Natural killer cell (primary cell): ENCODE results near the gene ALB. TPM values are rescaled to one million over a fixed set of nuclear protein-coding genes. Genes with fewer than 3 reads are reported as not detected.

Source experiments
- ATAC-seq, 3 donors: fragments of 150-1000 bp in 2 of 3; fragments of 200-7000 bp in 1 of 3; cut with Tn5 transposase; 1 replicate in 1 of 3; 2 replicates in 2 of 3; pipeline ENCODE4 v1.10.0; 2021; ENCODE audit warnings: mild to moderate bottlenecking in 2 of 3, moderate library complexity in 2 of 3
- DNase-seq, 2 donors: peaks; one replicate each; pipeline versions ENCODE4 v3.0.0 to v3.0.0-alpha.2; 2013 to 2021; ENCODE audit warnings: mixed read lengths in 1 of 2
- H3K27ac ChIP-seq: one replicate; pipeline ENCODE4 v1.5.1; 2013; ENCODE audit warnings: mild to moderate bottlenecking, low read length
- H3K27me3 ChIP-seq: one replicate; pipeline ENCODE4 v1.6.1; 2013; ENCODE audit warnings: low read length; ENCODE audit not compliant: control insufficient read depth, insufficient read depth
- H3K36me3 ChIP-seq: one replicate; pipeline ENCODE4 v1.6.1; 2013; ENCODE audit warnings: low read length; ENCODE audit not compliant: control insufficient read depth, insufficient read depth
- H3K4me1 ChIP-seq: one replicate; pipeline ENCODE4 v1.6.1; 2013; ENCODE audit warnings: low read length; ENCODE audit not compliant: control insufficient read depth, insufficient read depth
- H3K4me3 ChIP-seq: one replicate; pipeline ENCODE4 v1.5.1; 2013; ENCODE audit warnings: low read length
- H3K9me3 ChIP-seq: one replicate; pipeline ENCODE4 v1.6.1; 2013; ENCODE audit warnings: low read length; ENCODE audit not compliant: control insufficient read depth, insufficient read depth
- H3K27ac Mint-ChIP-seq, 2 donors: one replicate each; pipeline ENCODE4 v1.8.0; 2022; ENCODE audit warnings: mild to moderate bottlenecking in 2 of 2, mixed read lengths in 2 of 2, moderate library complexity in 1 of 2
- H3K27me3 Mint-ChIP-seq, 2 donors: one replicate each; pipeline ENCODE4 v1.8.0; 2022; ENCODE audit warnings: low read depth in 2 of 2, mixed read lengths in 2 of 2
- H3K36me3 Mint-ChIP-seq: one replicate; pipeline ENCODE4 v1.8.0; 2022; ENCODE audit warnings: mixed read lengths
- H3K4me1 Mint-ChIP-seq, 2 donors: one replicate each; pipeline ENCODE4 v1.8.0; 2022; ENCODE audit warnings: mixed read lengths in 2 of 2
- H3K4me3 Mint-ChIP-seq: one replicate; pipeline ENCODE4 v1.8.0; 2022; ENCODE audit warnings: mild to moderate bottlenecking, moderate library complexity, mixed read lengths
- H3K9me3 Mint-ChIP-seq, 2 donors: one replicate each; pipeline ENCODE4 v1.8.0; 2022; ENCODE audit warnings: mixed read lengths in 2 of 2
- CTCF ChIP-seq: fragments of 200-600 bp; IDR thresholded peaks from one replicate; pipeline ENCODE4 v1.8.0; 2022; ENCODE audit warnings: antibody characterized with exemption
- WGBS: methylation state at CpG from one replicate; pipeline ENCODE4 v1.1.7; 2013; ENCODE audit warnings: missing lambda C conversion rate; ENCODE audit not compliant: insufficient coverage; 5-methylcytosine and 5-hydroxymethylcytosine counted together
- intact Hi-C: fragments of 100-400 bp; cut with micrococcal nuclease; formaldehyde crosslinking; loops from one replicate; pipeline ENCODE4 v1.14.2; 2022
- total RNA-seq, 4 donors: library from RNA; stranded (reverse); fragments of 120-200 nt in 1 of 4; gene quantifications; one replicate each; pipeline versions ENCODE4 v1.2.3 to v1.2.4, GENCODE V29; 2013 to 2022

The ALB gene
- total RNA-seq, 3 donors from 2014 or later (not counting 1 experiment from before 2014, with no cell fraction given): not detected

DNA sequence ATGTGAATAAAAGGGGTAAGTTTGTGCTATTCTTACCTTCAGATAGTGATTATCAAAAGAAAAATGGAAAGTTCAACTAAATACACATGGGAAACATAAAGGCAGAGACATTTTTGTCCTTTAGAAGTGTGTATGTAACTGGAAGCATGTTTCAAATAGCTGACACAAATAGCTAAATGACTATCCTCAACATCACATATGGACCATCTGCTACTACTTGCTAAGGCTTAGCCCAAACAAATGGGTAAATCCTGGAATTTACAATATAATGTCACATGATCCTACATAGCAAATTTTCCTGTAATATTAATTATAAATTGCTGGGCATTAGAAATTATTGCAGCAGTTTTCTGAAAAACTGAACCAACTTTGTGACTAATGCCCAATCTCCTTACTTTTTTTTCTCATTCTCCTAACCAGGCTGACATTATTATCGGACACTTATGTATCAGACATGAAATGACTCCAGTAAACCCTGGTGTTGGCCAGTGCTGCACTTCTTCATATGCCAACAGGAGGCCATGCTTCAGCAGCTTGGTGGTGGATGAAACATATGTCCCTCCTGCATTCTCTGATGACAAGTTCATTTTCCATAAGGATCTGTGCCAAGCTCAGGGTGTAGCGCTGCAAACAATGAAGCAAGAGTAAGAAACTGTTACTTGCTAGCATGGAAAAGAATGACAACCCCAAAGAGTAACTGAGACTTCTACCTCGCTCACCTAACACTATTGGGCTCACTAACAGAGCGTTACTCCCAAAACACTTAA is 48.1 kb downstream of the ALB start:
- peaks cover 3 to 5% of the 10 kb centered on the region in 2 donors for H3K9me3 Mint-ChIP-seq

GRCh38 chr4:73452953-73453700 is 49.0 kb downstream of the ALB start:
- no peak for DNase-seq
- H3K9me3 ChIP-seq: no peaks in the 10 kb centered on the region
- peaks cover 5 to 7% of the 10 kb centered on the region in 2 donors for H3K9me3 Mint-ChIP-seq
- H3K4me1 ChIP-seq: no peaks in the 10 kb centered on the region
- no peaks in the 10 kb centered on the region for H3K4me1 Mint-ChIP-seq
- no peaks in the 10 kb centered on the region for H3K27me3 Mint-ChIP-seq
- no peaks in the 10 kb centered on the region for H3K36me3 ChIP-seq
- no peak overlapping the region for H3K4me3 Mint-ChIP-seq
- no peak for TF ChIP-seq CTCF
- no peak overlapping the region for H3K27ac ChIP-seq
- WGBS: 83% methylated on average over 2 of the region's 2 CpGs
- no peaks in the 10 kb centered on the region for H3K27me3 ChIP-seq
- no peak for ATAC-seq
- intact Hi-C loops: no loop called here
- H3K4me3 ChIP-seq: no peak overlapping the region
- H3K36me3 Mint-ChIP-seq: no peaks in the 10 kb centered on the region
- H3K27ac Mint-ChIP-seq: no peak overlapping the region

More for the DNA sequence above, 48.1 kb downstream of the ALB start:
- intact Hi-C loops: no loop called here
- H3K27me3 ChIP-seq: no peaks in the 10 kb centered on the region
- no peak for DNase-seq
- no peaks in the 10 kb centered on the region for H3K4me1 ChIP-seq
- H3K4me3 Mint-ChIP-seq: no peak overlapping the region
- 88% methylated on average over 4 of the region's 4 CpGs for WGBS
- H3K27ac ChIP-seq: no peak overlapping the region
- H3K9me3 ChIP-seq: no peaks in the 10 kb centered on the region
- no peaks in the 10 kb centered on the region for H3K36me3 ChIP-seq
- ATAC-seq: no peak
- no peaks in the 10 kb centered on the region for H3K36me3 Mint-ChIP-seq
- no peaks in the 10 kb centered on the region for H3K4me1 Mint-ChIP-seq
- H3K27ac Mint-ChIP-seq: no peak overlapping the region
- no peak for TF ChIP-seq CTCF
- H3K4me3 ChIP-seq: no peak overlapping the region
- no peaks in the 10 kb centered on the region for H3K27me3 Mint-ChIP-seq

DNA sequence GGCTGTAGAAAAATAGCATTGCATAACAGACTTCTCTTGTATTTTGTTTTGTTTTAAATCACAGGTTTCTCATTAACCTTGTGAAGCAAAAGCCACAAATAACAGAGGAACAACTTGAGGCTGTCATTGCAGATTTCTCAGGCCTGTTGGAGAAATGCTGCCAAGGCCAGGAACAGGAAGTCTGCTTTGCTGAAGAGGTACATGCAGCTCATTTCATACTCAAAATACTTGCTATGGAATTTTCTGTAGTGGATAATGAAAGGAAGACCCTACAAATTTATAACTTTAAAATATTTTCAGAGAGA is 49.6 kb downstream of the ALB start:
- Histone ChIP-seq H3K27ac (no peak overlapping the region), H3K27me3 (no peaks in the 10 kb centered on the region), H3K36me3 (no peaks in the 10 kb centered on the region), H3K4me1 (no peaks in the 10 kb centered on the region), H3K4me3 (no peak overlapping the region), H3K9me3 (no peaks in the 10 kb centered on the region)
- no peaks in the 10 kb centered on the region for H3K4me1 Mint-ChIP-seq
- peaks cover 7% of the 10 kb centered on the region in 2 donors for H3K9me3 Mint-ChIP-seq
- H3K4me3 Mint-ChIP-seq: no peak overlapping the region
- no peak for TF ChIP-seq CTCF
- H3K36me3 Mint-ChIP-seq: no peaks in the 10 kb centered on the region
- no peaks in the 10 kb centered on the region for H3K27me3 Mint-ChIP-seq
- ATAC-seq (no peak), DNase-seq (no peak)
- H3K27ac Mint-ChIP-seq: no peak overlapping the region
- intact Hi-C loops: no loop called here
